SK-N-SH (cell line): ENCODE results near the gene CNOT4. TPM values are rescaled to one million over a fixed set of nuclear protein-coding genes. Genes with fewer than 3 reads are reported as not detected.

ENCODE experiments used
- CTCF ChIA-PET: fragments of 300-600, 350-600 bp; formaldehyde crosslinking; extraction: SDS; loops from one replicate; lab custom pipeline; 2021; lab: Yijun Ruan, JAX
- POLR2A ChIA-PET: fragments of 350-600 bp; sonication (Branson Sonifier 250); formaldehyde crosslinking; extraction: SDS; loops from one replicate; lab custom pipeline; 2020; ENCODE audit warnings: antibody characterized with exemption, inconsistent platforms; lab: Yijun Ruan, JAX
- DNase-seq: peaks from one replicate; pipeline ENCODE4 v3.0.0; 2012
- H2AFZ ChIP-seq: fragments of 200-600 bp; sonication (generic); 2 replicates; pipeline ENCODE4 v1.8.1; 2016; ENCODE audit warnings: antibody characterized with exemption, mild to moderate bottlenecking, low read depth
- H3F3A ChIP-seq: fragments of 200-600 bp; sonication (generic); replicated peaks from 2 replicates; pipeline ENCODE3; 2016; ENCODE audit warnings: antibody characterized with exemption, mild to moderate bottlenecking; ENCODE audit not compliant: insufficient read depth
- H3K27ac ChIP-seq, 2 experiments: fragments of 200-500 bp in 1 of 2; fragments of 200-600 bp in 1 of 2; sonication (Bioruptor generic) in 1 of 2; sonication (generic), shearing (Covaris generic) in 1 of 2; 2 replicates each; pipeline versions ENCODE4 v1.5.1 to v1.6.1; 2014 to 2016; ENCODE audit warnings: low read depth in 2 of 2, inconsistent platforms in 1 of 2, low read length in 1 of 2, mild to moderate bottlenecking in 1 of 2, mixed read lengths in 1 of 2
- H3K27me3 ChIP-seq: fragments of 200-600 bp; sonication (generic), shearing (Covaris generic); 2 replicates; pipeline ENCODE4 v1.6.1; 2016; ENCODE audit warnings: mixed run types; ENCODE audit not compliant: insufficient read depth
- H3K36me3 ChIP-seq, 2 experiments: fragments of 200-500 bp in 1 of 2; fragments of 200-600 bp in 1 of 2; sonication (Bioruptor generic) in 1 of 2; sonication (generic) in 1 of 2; replicated peaks in 1 of 2; 2 replicates each; pipeline versions ENCODE3 to v1.5.1; 2014 to 2016; ENCODE audit warnings: low read length in 1 of 2, mild to moderate bottlenecking in 1 of 2; ENCODE audit not compliant: insufficient read depth in 2 of 2, control insufficient read depth in 1 of 2
- H3K4me1 ChIP-seq, 2 experiments: fragments of 200-500 bp in 1 of 2; fragments of 200-600 bp in 1 of 2; sonication (Bioruptor generic) in 1 of 2; sonication (generic), shearing (Covaris generic) in 1 of 2; 2 replicates each; pipeline versions ENCODE4 v1.5.1 to v1.6.1; 2014 to 2016; ENCODE audit warnings: low read depth in 1 of 2, low read length in 1 of 2, mixed run types in 1 of 2; ENCODE audit not compliant: insufficient read depth in 2 of 2, control insufficient read depth in 1 of 2
- H3K4me2 ChIP-seq: fragments of 200-600 bp; sonication (generic), shearing (Covaris generic); 2 replicates; pipeline ENCODE4 v1.6.1; 2017; ENCODE audit warnings: mixed run types
- H3K4me3 ChIP-seq, 2 experiments: fragments of 200-500 bp in 1 of 2; fragments of 200-600 bp in 1 of 2; sonication (Bioruptor generic) in 1 of 2; sonication (generic), shearing (Covaris generic) in 1 of 2; 2 replicates each; pipeline versions ENCODE4 v1.5.1 to v1.8.1; 2014 to 2016; ENCODE audit warnings: low read depth in 2 of 2, inconsistent platforms in 1 of 2, low read length in 1 of 2, mild to moderate bottlenecking in 1 of 2, mixed read lengths in 1 of 2, moderate library complexity in 1 of 2
- H3K79me2 ChIP-seq: fragments of 200-600 bp; sonication (generic); 2 replicates; pipeline ENCODE4 v1.8.1; 2017; ENCODE audit warnings: mild to moderate bottlenecking; ENCODE audit not compliant: insufficient read depth
- H3K9ac ChIP-seq: fragments of 200-600 bp; sonication (generic); 2 replicates; pipeline ENCODE4 v1.6.1; 2017; ENCODE audit warnings: mixed run types
- H3K9me2 ChIP-seq: fragments of 200-600 bp; sonication (generic); 2 replicates; pipeline ENCODE4 v1.6.1; 2017; ENCODE audit warnings: mixed run types
- H3K9me3 ChIP-seq: fragments of 200-600 bp; sonication (generic); 2 replicates; pipeline ENCODE4 v1.6.1; 2017; ENCODE audit warnings: mixed run types, mild to moderate bottlenecking, moderate library complexity
- H4K20me1 ChIP-seq: fragments of 200-600 bp; sonication (generic); 2 replicates; pipeline ENCODE4 v1.6.1; 2017; ENCODE audit warnings: mild to moderate bottlenecking, mixed run types; ENCODE audit not compliant: insufficient read depth
- CHD2 ChIP-seq: fragments of 150-350 bp; IDR thresholded peaks from 2 replicates; pipeline ENCODE4 v1.6.1; 2018; ENCODE audit warnings: low read length; ENCODE audit not compliant: partially characterized antibody
- FOSL2 ChIP-seq: IDR thresholded peaks from 2 replicates; pipeline ENCODE4 v1.4.0; 2012; ENCODE audit warnings: low read depth, mild to moderate bottlenecking, moderate library complexity, borderline replicate concordance
- GATA2 ChIP-seq: sonication (generic); formaldehyde crosslinking; IDR thresholded peaks from 2 replicates; pipeline ENCODE4 v1.5.0; 2020; ENCODE audit warnings: mild to moderate bottlenecking, missing genetic modification reagents
- NFIC ChIP-seq: IDR thresholded peaks from 2 replicates; pipeline ENCODE4 v1.4.0; 2012; ENCODE audit warnings: borderline replicate concordance
- NRF1 ChIP-seq: IDR thresholded peaks from 2 replicates; pipeline ENCODE4 v1.6.1; 2012; ENCODE audit warnings: low read depth, mild to moderate bottlenecking, low read length
- RAD21 ChIP-seq: IDR thresholded peaks from 2 replicates; pipeline ENCODE4 v1.6.1; 2012; ENCODE audit warnings: mild to moderate bottlenecking, low read length
- RFX5 ChIP-seq: IDR thresholded peaks from 2 replicates; pipeline ENCODE4 v1.6.1; 2012; ENCODE audit warnings: mild to moderate bottlenecking, improper control_type of control experiment, low read length
- RXRA ChIP-seq: IDR thresholded peaks from 2 replicates; pipeline ENCODE4 v1.4.0; 2012; ENCODE audit warnings: low read depth, mild to moderate bottlenecking, borderline replicate concordance
- SIN3A ChIP-seq: IDR thresholded peaks from 2 replicates; pipeline ENCODE4 v1.6.1; 2012; ENCODE audit warnings: low read depth, mild to moderate bottlenecking, low read length, moderate library complexity, borderline replicate concordance
- TAF1 ChIP-seq: IDR thresholded peaks from 2 replicates; pipeline ENCODE4 v1.6.1; 2012; ENCODE audit warnings: low read depth, mild to moderate bottlenecking, low read length, moderate library complexity, borderline replicate concordance
- TCF12 ChIP-seq: IDR thresholded peaks from 2 replicates; pipeline ENCODE4 v1.4.0; 2012
- TEAD4 ChIP-seq: IDR thresholded peaks from 2 replicates; pipeline ENCODE4 v1.4.0; 2012; ENCODE audit warnings: mild to moderate bottlenecking, borderline replicate concordance; ENCODE audit not compliant: insufficient read depth
- WGBS: methylation state at CpG from one replicate; pipeline ENCODE4 v1.1.6; 2017; ENCODE audit warnings: low lambda C conversion rate; 5-methylcytosine and 5-hydroxymethylcytosine counted together
- polyA plus RNA-seq, 3 experiments: library from polyadenylated mRNA; depleted of rRNA; stranded (reverse); fragments of >200 nt; gene quantifications; 2 replicates each; pipeline ENCODE4 v1.2.3, GENCODE V29; 2012
- TF ChIP-seq, protein P1 (sequence below): IDR thresholded peaks from 2 replicates; pipeline ENCODE4; 2012
- TF ChIP-seq, protein P2 (sequence below): IDR thresholded peaks from 2 replicates; pipeline ENCODE4 v1.4.0; 2012; ENCODE audit warnings: low read depth, borderline replicate concordance
- TF ChIP-seq, protein P3 (sequence below): fragments of 150-350 bp; IDR thresholded peaks from 2 replicates; pipeline ENCODE4 v1.6.1; 2017; ENCODE audit warnings: antibody characterized with exemption, low read length, low read depth, borderline replicate concordance

Gene CNOT4
- polyA plus RNA-seq, 1 of the 3 experiments (the other 2 are of a cell fraction): 8.0 TPM

DNA sequence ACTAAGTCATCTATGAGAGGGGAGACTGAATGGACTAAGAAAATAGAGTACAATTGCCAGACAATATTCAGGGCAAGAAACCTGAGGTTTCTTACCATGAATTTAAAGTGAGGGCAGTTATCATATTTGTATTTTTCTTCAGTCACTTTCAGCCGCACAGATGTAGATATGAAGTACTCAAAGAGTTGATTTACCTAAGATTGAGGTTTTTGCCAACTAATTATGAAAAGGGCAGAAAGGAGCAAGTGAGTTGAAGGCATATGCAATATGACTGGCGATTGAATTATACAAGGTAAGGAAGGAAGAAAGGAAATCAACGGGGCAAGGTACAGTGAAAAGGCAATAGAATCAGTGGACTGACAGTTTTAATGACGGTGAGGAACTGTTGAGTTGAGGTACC, 17.8 kb downstream of the CNOT4 start:
- ChIA-PET CTCF (interaction anchor here (1.0 kb wide), 1 partner anchor 9 kb away, joined by 3 read pairs; no protein-coding TSS in a partner anchor), POLR2A (no interaction called here)
- Histone ChIP-seq H3K79me2 (peaks cover 91% of the 10 kb centered on the region), H3K4me2 (no peak overlapping the region), H3K27ac (no peak overlapping the region), H3K4me1 (peaks cover 0 to 6% of the 10 kb centered on the region in 2 experiments; a peak in 1 of 4 replicates), H3K9ac (no peak overlapping the region), H3K4me3 (no peak overlapping the region), H3K9me3 (no peaks in the 10 kb centered on the region), H3F3A (peaks cover 19% of the 10 kb centered on the region), H2AFZ (no peak overlapping the region), H3K36me3 (no peaks in the 10 kb centered on the region), H3K27me3 (no peaks in the 10 kb centered on the region), H3K9me2 (no peaks in the 10 kb centered on the region), H4K20me1 (peaks cover 54% of the 10 kb centered on the region)
- TF ChIP-seq, protein P1, sequence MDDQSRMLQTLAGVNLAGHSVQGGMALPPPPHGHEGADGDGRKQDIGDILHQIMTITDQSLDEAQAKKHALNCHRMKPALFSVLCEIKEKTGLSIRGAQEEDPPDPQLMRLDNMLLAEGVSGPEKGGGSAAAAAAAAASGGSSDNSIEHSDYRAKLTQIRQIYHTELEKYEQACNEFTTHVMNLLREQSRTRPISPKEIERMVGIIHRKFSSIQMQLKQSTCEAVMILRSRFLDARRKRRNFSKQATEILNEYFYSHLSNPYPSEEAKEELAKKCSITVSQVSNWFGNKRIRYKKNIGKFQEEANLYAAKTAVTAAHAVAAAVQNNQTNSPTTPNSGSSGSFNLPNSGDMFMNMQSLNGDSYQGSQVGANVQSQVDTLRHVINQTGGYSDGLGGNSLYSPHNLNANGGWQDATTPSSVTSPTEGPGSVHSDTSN: no peak
- TF ChIP-seq FOSL2 (no peak), SIN3A (no peak), RAD21 (no peak), TEAD4 (no peak), TAF1 (no peak), RXRA (no peak), RFX5 (no peak), GATA2 (no peak)
- TF ChIP-seq, protein P2, sequence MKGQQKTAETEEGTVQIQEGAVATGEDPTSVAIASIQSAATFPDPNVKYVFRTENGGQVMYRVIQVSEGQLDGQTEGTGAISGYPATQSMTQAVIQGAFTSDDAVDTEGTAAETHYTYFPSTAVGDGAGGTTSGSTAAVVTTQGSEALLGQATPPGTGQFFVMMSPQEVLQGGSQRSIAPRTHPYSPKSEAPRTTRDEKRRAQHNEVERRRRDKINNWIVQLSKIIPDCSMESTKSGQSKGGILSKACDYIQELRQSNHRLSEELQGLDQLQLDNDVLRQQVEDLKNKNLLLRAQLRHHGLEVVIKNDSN: no peak
- no peak for DNase-seq
- over 99% methylated on average over 4 of the region's 4 CpGs for WGBS

DNA sequence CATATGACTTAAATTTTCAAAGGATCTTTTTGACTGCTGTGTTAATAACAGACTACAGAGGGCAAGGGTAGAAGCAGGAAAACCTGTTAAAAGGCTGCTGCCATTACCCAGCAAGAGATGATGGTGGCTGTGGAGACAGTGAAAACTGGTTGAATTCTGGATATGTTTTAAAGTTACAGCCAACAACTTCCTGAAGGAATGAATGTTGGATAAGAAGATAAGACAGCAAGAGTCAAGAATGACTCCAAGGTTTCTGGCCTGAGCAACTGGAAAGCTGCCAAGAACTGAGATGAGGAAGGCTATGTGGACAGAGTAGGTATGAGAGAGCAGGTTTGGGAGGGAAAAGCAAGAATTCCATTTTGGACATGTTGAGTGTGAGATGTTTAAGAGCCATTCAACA, 19.1 kb downstream of the CNOT4 start:
- peaks cover 46% of the 10 kb centered on the region for H4K20me1 ChIP-seq
- TF ChIP-seq TAF1 (no peak), NRF1 (no peak), NFIC (peak; percentile 77), CHD2 (no peak), GATA2 (no peak), TCF12 (no peak)
- TF ChIP-seq, protein P3, sequence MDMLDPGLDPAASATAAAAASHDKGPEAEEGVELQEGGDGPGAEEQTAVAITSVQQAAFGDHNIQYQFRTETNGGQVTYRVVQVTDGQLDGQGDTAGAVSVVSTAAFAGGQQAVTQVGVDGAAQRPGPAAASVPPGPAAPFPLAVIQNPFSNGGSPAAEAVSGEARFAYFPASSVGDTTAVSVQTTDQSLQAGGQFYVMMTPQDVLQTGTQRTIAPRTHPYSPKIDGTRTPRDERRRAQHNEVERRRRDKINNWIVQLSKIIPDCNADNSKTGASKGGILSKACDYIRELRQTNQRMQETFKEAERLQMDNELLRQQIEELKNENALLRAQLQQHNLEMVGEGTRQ: no peak
- H3K79me2 ChIP-seq: peaks cover 91% of the 10 kb centered on the region
- peaks cover 19% of the 10 kb centered on the region for H3F3A ChIP-seq
- no peak overlapping the region for H3K9ac ChIP-seq
- no peaks in the 10 kb centered on the region for H3K27me3 ChIP-seq
- H3K36me3 ChIP-seq: no peaks in the 10 kb centered on the region
- H3K4me1 ChIP-seq: peaks cover 0 to 6% of the 10 kb centered on the region in 2 experiments; a peak in 1 of 4 replicates
- H3K27ac ChIP-seq: no peak overlapping the region
- no peak overlapping the region for H2AFZ ChIP-seq
- no peaks in the 10 kb centered on the region for H3K9me2 ChIP-seq
- DNase-seq: no peak
- H3K4me2 ChIP-seq: no peak overlapping the region
- POLR2A ChIA-PET: no interaction called here
- CTCF ChIA-PET: no interaction called here
- no peak overlapping the region for H3K4me3 ChIP-seq
- no peaks in the 10 kb centered on the region for H3K9me3 ChIP-seq
